HCT116 (cell line): ENCODE measurements around the gene LMCD1. TPM values are rescaled to one million over a fixed set of nuclear protein-coding genes. Genes with fewer than 3 reads are reported as not detected.
A peak's percentile ranks its signal among the peaks of the same experiment; 100 is the strongest.

Experiments
- ATAC-seq: fragments of 200-7000 bp; cut with Tn5 transposase; 2 replicates; pipeline ENCODE4 v1.9.1; 2020; ENCODE audit warnings: mild to moderate bottlenecking, moderate library complexity
- BruUV-seq: library from RNA; stranded (reverse); fragments of 400-500 nt; replicated peaks from 2 replicates; lab custom pipeline; 2021; lab: Mats Ljungman, UMichigan
- CTCF ChIA-PET: fragments of 300-600 bp; sonication (Branson Sonifier 250); formaldehyde crosslinking; loops from one replicate; lab custom pipeline; 2021; ENCODE audit warnings: antibody characterized with exemption; lab: Charles Lee
- POLR2A ChIA-PET: fragments of 300-600, 350-600 bp; sonication (Branson Sonifier 250); formaldehyde crosslinking; loops from one replicate; lab custom pipeline; 2021; ENCODE audit warnings: antibody characterized with exemption; lab: Charles Lee
- RAD21 ChIA-PET, 2 experiments: fragments of 300-600 bp; sonication (Branson Sonifier 250); formaldehyde crosslinking; loops; one replicate each; lab custom pipeline; 2023; ENCODE audit warnings: low total read pairs in 2 of 2; ENCODE audit not compliant: uncharacterized antibody in 2 of 2, unreplicated experiment in 2 of 2, low non-redundant PET in 1 of 2; lab: Charles Lee
- DNase-seq: peaks from one replicate; pipeline ENCODE4 v3.0.0-alpha.2; 2010; ENCODE audit warnings: low read depth, low spot score
- H2AFZ ChIP-seq: fragments of 200-600 bp; shearing (Covaris generic), sonication (generic); 2 replicates; pipeline ENCODE4 v1.6.1; 2017; ENCODE audit warnings: low read depth, mixed run types, mixed read lengths, antibody characterized with exemption, low read length; ENCODE audit not compliant: poor library complexity, severe bottlenecking
- H3K27ac ChIP-seq: 2 replicates; pipeline ENCODE4 v1.5.1; 2012; ENCODE audit warnings: low read depth, low read length
- H3K27me3 ChIP-seq: fragments of 200-600 bp; sonication (generic); 2 replicates; pipeline ENCODE4 v1.6.1; 2016; ENCODE audit warnings: mixed run types, low read length, mixed read lengths; ENCODE audit not compliant: insufficient read depth
- H3K36me3 ChIP-seq, 2 experiments: fragments of 200-500 bp in 1 of 2; fragments of 200-600 bp in 1 of 2; sonication (Bioruptor generic) in 1 of 2; sonication (generic) in 1 of 2; 2 replicates each; pipeline versions ENCODE4 v1.5.1 to v1.6.1; 2014 to 2016; ENCODE audit warnings: low read length in 2 of 2, inconsistent platforms in 1 of 2, mixed read lengths in 1 of 2, mixed run types in 1 of 2; ENCODE audit not compliant: insufficient read depth in 2 of 2, control insufficient read depth in 1 of 2
- H3K4me1 ChIP-seq, 2 experiments: fragments of 200-600 bp in 1 of 2; sonication (generic) in 1 of 2; 2 replicates each; pipeline versions ENCODE4 v1.5.1 to v1.6.1; 2012 to 2017; ENCODE audit warnings: low read length in 2 of 2, inconsistent platforms in 1 of 2, mild to moderate bottlenecking in 1 of 2, mixed read lengths in 1 of 2, mixed run types in 1 of 2, moderate library complexity in 1 of 2; ENCODE audit not compliant: insufficient read depth in 2 of 2, control insufficient read depth in 1 of 2
- H3K4me2 ChIP-seq: fragments of 200-600 bp; sonication (generic); 2 replicates; pipeline ENCODE4 v1.6.1; 2017; ENCODE audit warnings: mixed run types, low read length, mixed read lengths
- H3K4me3 ChIP-seq, 2 experiments: fragments of 200-600 bp in 1 of 2; sonication (generic) in 1 of 2; replicated peaks in 1 of 2; 2 replicates each; pipeline ENCODE4 v1.5.1; 2011 to 2016; ENCODE audit warnings: low read length in 2 of 2, control low read depth in 1 of 2, low read depth in 1 of 2, mild to moderate bottlenecking in 1 of 2, mixed read lengths in 1 of 2, mixed run types in 1 of 2
- H3K79me2 ChIP-seq: fragments of 200-600 bp; sonication (generic); 2 replicates; pipeline ENCODE4 v1.6.1; 2017; ENCODE audit warnings: mild to moderate bottlenecking, mixed run types, low read length, moderate library complexity, mixed read lengths; ENCODE audit not compliant: insufficient read depth
- H3K9ac ChIP-seq: fragments of 200-600 bp; sonication (generic); 2 replicates; pipeline ENCODE4 v1.6.1; 2016; ENCODE audit warnings: low read length, mixed read lengths
- H3K9me2 ChIP-seq: fragments of 200-600 bp; sonication (generic), shearing (Covaris generic); 2 replicates; pipeline ENCODE4 v1.6.1; 2017; ENCODE audit warnings: mixed run types, mild to moderate bottlenecking, moderate library complexity; ENCODE audit not compliant: insufficient read depth
- H3K9me3 ChIP-seq, 2 experiments: fragments of 200-500 bp in 1 of 2; fragments of 200-600 bp in 1 of 2; sonication (Bioruptor generic) in 1 of 2; sonication (generic) in 1 of 2; 2 replicates each; pipeline ENCODE4 v1.6.1; 2014 to 2017; ENCODE audit warnings: low read length in 2 of 2, mixed read lengths in 2 of 2, inconsistent platforms in 1 of 2, low read depth in 1 of 2, mild to moderate bottlenecking in 1 of 2, mixed run types in 1 of 2, moderate library complexity in 1 of 2; ENCODE audit not compliant: control insufficient read depth in 1 of 2, insufficient read depth in 1 of 2
- H4K20me1 ChIP-seq: fragments of 200-600 bp; sonication (generic), shearing (Covaris generic); 2 replicates; pipeline ENCODE4 v1.6.1; 2017; ENCODE audit warnings: mixed run types, mild to moderate bottlenecking, moderate library complexity; ENCODE audit not compliant: insufficient read depth
- ATF3 ChIP-seq: IDR thresholded peaks from 2 replicates; pipeline ENCODE4 v1.6.1; 2012
- CBX3 ChIP-seq: IDR thresholded peaks from 2 replicates; pipeline ENCODE4 v1.6.1; 2012; ENCODE audit warnings: low read depth
- CTCF ChIP-seq, 3 experiments: fragments of 200-600 bp in 1 of 3; sonication (generic) in 1 of 3; IDR thresholded peaks in 2 of 3; conservative IDR thresholded peaks in 1 of 3; 2 replicates each; pipeline ENCODE4 v1.5.1; 2012 to 2017; ENCODE audit warnings: low read depth in 2 of 3, low read length in 2 of 3, antibody characterized with exemption in 1 of 3, borderline replicate concordance in 1 of 3, control low read depth in 1 of 3, mild to moderate bottlenecking in 1 of 3, mixed read lengths in 1 of 3, mixed run types in 1 of 3, moderate library complexity in 1 of 3; ENCODE audit not compliant: insufficient read depth in 1 of 3
- ELF1 ChIP-seq: IDR thresholded peaks from 2 replicates; pipeline ENCODE4 v1.6.1; 2012; ENCODE audit warnings: low read depth, borderline replicate concordance
- POLR2A ChIP-seq: IDR thresholded peaks from 2 replicates; pipeline ENCODE4 v1.7.0; 2011; ENCODE audit warnings: borderline replicate concordance; ENCODE audit not compliant: insufficient read depth, insufficient read length; ENCODE audit errors: extremely low read depth
- RAD21 ChIP-seq: IDR thresholded peaks from 2 replicates; pipeline ENCODE4 v1.6.1; 2012; ENCODE audit warnings: low read depth, mild to moderate bottlenecking
- YY1 ChIP-seq: IDR thresholded peaks from 2 replicates; pipeline ENCODE4 v1.6.1; 2011; ENCODE audit warnings: low read length, low read depth, moderate library complexity, mild to moderate bottlenecking; ENCODE audit not compliant: insufficient replicate concordance; ENCODE audit errors: extremely low read depth
- intact Hi-C: fragments of 100-400 bp; cut with micrococcal nuclease; formaldehyde crosslinking; loops from 2 replicates; pipeline ENCODE4 v1.10.0; 2022
- total RNA-seq: library from RNA; stranded (reverse); gene quantifications from one replicate; pipeline ENCODE4 v1.2.1, GENCODE V29; 2021; ENCODE audit not compliant: unreplicated experiment

Gene LMCD1
- total RNA-seq, 1 experiment from 2014 or later = 4.6 TPM

DNA sequence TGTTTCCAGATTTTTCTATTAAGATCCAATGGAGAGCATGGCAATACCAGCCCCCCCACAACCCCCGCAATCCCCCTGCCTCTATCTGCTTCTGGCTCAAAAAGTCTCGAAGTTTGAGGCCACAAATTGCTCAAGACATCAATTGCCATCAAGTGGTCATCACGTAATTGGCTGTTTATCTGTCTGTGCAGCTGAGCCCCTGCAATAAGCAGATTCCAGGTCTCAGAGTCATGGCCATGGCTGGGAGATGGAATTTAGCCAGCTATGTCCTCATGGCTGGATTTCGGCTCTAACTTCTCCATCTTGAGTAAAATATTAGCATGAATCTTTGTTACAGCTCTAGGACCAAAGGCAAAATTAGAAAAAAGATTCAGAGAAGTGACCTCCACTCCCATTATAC is 120.2 kb downstream of the LMCD1 start (continued):
- TF ChIP-seq ATF3 = no peak
- no peak for TF ChIP-seq ELF1
- no peak for TF ChIP-seq RAD21
- TF ChIP-seq POLR2A = no peak
- TF ChIP-seq YY1 = no peak
- no peak for TF ChIP-seq CBX3

DNA sequence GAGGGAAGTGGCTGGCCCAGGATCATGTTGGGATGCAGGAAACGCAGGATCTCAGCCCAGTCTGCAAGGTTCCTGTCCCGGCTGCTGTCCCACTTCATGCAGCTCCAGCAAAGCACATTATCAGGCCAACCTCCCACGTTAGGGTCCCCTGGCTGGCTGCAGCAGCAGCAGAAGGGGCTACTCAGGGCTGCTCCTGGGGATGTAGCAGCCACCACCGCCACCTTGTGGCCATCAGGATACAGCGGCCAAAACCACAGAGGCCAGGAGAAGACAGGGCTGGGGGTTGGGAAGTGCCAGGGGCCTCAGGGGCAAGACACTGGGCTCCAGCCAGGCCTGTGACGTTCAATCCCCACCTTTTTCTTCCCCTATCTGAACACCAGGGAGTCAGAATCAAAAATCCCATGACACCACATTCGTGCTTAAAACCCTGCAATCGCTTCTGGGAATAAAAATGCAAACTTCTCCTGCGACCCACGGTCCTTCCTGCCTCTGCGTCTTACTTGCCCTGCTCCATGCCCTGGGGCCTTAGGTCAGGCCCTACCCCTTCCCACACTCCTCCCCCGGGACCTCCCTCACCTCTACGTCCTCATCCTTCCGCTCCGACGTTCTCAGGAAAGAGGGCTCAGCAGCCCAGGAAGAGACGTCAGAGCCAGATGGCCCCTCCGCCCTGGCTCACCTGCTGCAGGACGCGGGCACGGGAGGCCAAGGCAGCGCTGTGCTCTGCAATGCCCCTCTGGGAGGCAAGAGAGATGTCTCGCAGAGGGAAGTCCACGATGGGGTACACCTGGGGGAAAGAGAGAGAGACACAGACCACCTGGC is 121.5 kb downstream of the LMCD1 start:
- RAD21 ChIA-PET = no interaction called here
- no peak overlapping the region for H3K9ac ChIP-seq
- H3K27ac ChIP-seq = no peak overlapping the region

More for the DNA sequence above, 121.5 kb downstream of the LMCD1 start:
- Histone ChIP-seq H3K79me2 (no peaks in the 10 kb centered on the region), H3K4me3 (no peak overlapping the region), H3K4me2 (no peak overlapping the region), H3K4me1 (peaks cover 10 to 28% of the 10 kb centered on the region in 2 experiments; a peak in 3 of 4 replicates), H3K9me3 (peaks cover 0 to 7% of the 10 kb centered on the region in 2 experiments; a peak in 1 of 4 replicates), H3K27me3 (no peaks in the 10 kb centered on the region), H4K20me1 (no peaks in the 10 kb centered on the region), H3K9me2 (no peaks in the 10 kb centered on the region), H3K36me3 (no peaks in the 10 kb centered on the region), H2AFZ (no peak overlapping the region)
- DNase-seq = peak; percentile 29
- BruUV-seq = no TSS peak
- ChIA-PET CTCF (interaction anchor here (1.1 kb wide), 1 partner anchor 181 kb away, joined by 3 read pairs; no protein-coding TSS in a partner anchor), POLR2A (no interaction called here)
- peak in 2 of 3 experiments; percentile 87 to 95; a peak in 4 of 6 replicates for TF ChIP-seq CTCF (IDR thresholded peaks at IDR 0.05 in 2 of 3, conservative IDR thresholded peaks at IDR 0.05 in 1 of 3; ENCODE audit: borderline replicate concordance in 1 of 3, insufficient read depth in 1 of 3, low read depth in 2 of 3, low read length in 2 of 3)
- TF ChIP-seq YY1 = no peak
- intact Hi-C loops = loop anchor here (1.0 to 5.0 kb wide), 3 partner anchors 121 to 298 kb away; partner anchors contain the start of gene LMCD1
- peak; percentile 95 for ATAC-seq
